ENCODE results near the gene RALGDS.

- TF ChIP-seq CTCF (IDR thresholded peaks at IDR 0.05) (no peak), POLR2A (IDR thresholded peaks at IDR 0.05) (no peak)
Observed at GRCh38 chr9:133127340-133127981, 6.4 kb upstream of the RALGDS start.
